ENCODE measurements around the gene PIWIL1.

The PIWIL1 gene

GRCh38 chr12:130308393-130308792, 29.3 kb upstream of the PIWIL1 start:
- Histone ChIP-seq H3K27me3 (replicated peaks) (no peaks in the 10 kb centered on the region), H3K27ac (no peak overlapping the region), H3K4me3 (ENCODE audit: low read depth, low read length) (no peak overlapping the region), H3K36me3 (replicated peaks) (no peaks in the 10 kb centered on the region)
- in situ Hi-C loops (cut with HindIII; ENCODE audit: low pct_ligation_motif_present, low sequenced_read_pairs), result no loop called here
- no peak for DNase-seq
- no peak for TF ChIP-seq CTCF (IDR thresholded peaks at IDR 0.05; ENCODE audit: low read depth, low read length, missing control alignments)

- no peak for DNase-seq
- Histone ChIP-seq H3K36me3 (replicated peaks) (no peaks in the 10 kb centered on the region), H3K4me3 (ENCODE audit: low read depth, low read length) (no peak overlapping the region), H3K27me3 (replicated peaks) (no peaks in the 10 kb centered on the region), H3K27ac (no peak overlapping the region)
- in situ Hi-C loops (cut with HindIII; ENCODE audit: low pct_ligation_motif_present, low sequenced_read_pairs), result no loop called here
- no peak for TF ChIP-seq CTCF (IDR thresholded peaks at IDR 0.05; ENCODE audit: low read depth, low read length, missing control alignments)
Measured at GRCh38 chr12:130316251-130316650, 21.4 kb upstream of the PIWIL1 start.

- Histone ChIP-seq H3K4me3 (ENCODE audit: low read depth, low read length) (no peak overlapping the region), H3K27ac (no peak overlapping the region), H3K36me3 (replicated peaks) (no peaks in the 10 kb centered on the region), H3K27me3 (replicated peaks) (no peaks in the 10 kb centered on the region)
- DNase-seq, result no peak
- TF ChIP-seq CTCF (IDR thresholded peaks at IDR 0.05; ENCODE audit: low read depth, low read length, missing control alignments), result no peak
- in situ Hi-C loops (cut with HindIII; ENCODE audit: low pct_ligation_motif_present, low sequenced_read_pairs), result no loop called here
Measured at GRCh38 chr12:130320536-130320935, 17.2 kb upstream of the PIWIL1 start.

- Histone ChIP-seq H3K27me3 (replicated peaks) (no peaks in the 10 kb centered on the region), H3K36me3 (replicated peaks) (no peaks in the 10 kb centered on the region), H3K4me3 (ENCODE audit: low read depth, low read length) (no peak overlapping the region), H3K27ac (no peak overlapping the region)
- in situ Hi-C loops (cut with HindIII; ENCODE audit: low pct_ligation_motif_present, low sequenced_read_pairs), result no loop called here
- no peak for TF ChIP-seq CTCF (IDR thresholded peaks at IDR 0.05; ENCODE audit: low read depth, low read length, missing control alignments)
- no peak for DNase-seq
Measured at GRCh38 chr12:130322263-130322662, 15.4 kb upstream of the PIWIL1 start.

- no peaks in the 10 kb centered on the region for H3K27me3 ChIP-seq (replicated peaks)
- H3K4me3 ChIP-seq (ENCODE audit: low read depth, low read length), result no peak overlapping the region
- in situ Hi-C loops (cut with HindIII; ENCODE audit: low pct_ligation_motif_present, low sequenced_read_pairs), result no loop called here
- H3K27ac ChIP-seq, result no peak overlapping the region
- no peak for TF ChIP-seq CTCF (IDR thresholded peaks at IDR 0.05; ENCODE audit: low read depth, low read length, missing control alignments)
- DNase-seq, result no peak
- H3K36me3 ChIP-seq (replicated peaks), result no peaks in the 10 kb centered on the region
Measured at GRCh38 chr12:130330685-130331084, 7.0 kb upstream of the PIWIL1 start.

GRCh38 chr12:130331146-130331545, 6.5 kb upstream of the PIWIL1 start:
- in situ Hi-C loops (cut with HindIII; ENCODE audit: low pct_ligation_motif_present, low sequenced_read_pairs), result no loop called here
- Histone ChIP-seq H3K27ac (no peak overlapping the region), H3K27me3 (replicated peaks) (no peaks in the 10 kb centered on the region), H3K4me3 (ENCODE audit: low read depth, low read length) (no peak overlapping the region), H3K36me3 (replicated peaks) (no peaks in the 10 kb centered on the region)
- no peak for TF ChIP-seq CTCF (IDR thresholded peaks at IDR 0.05; ENCODE audit: low read depth, low read length, missing control alignments)
- no peak for DNase-seq
